ENCODE results near the gene NRP2.

- TF ChIP-seq JUN (IDR thresholded peaks at IDR 0.05) (no peak), SMC3 (IDR thresholded peaks at IDR 0.05) (no peak), RAD21 (conservative IDR thresholded peaks at IDR 0.05 in 1 of 2, IDR thresholded peaks at IDR 0.05 in 1 of 2) (no peak), CHD2 (IDR thresholded peaks at IDR 0.05; ENCODE audit: low read length, partially characterized antibody) (no peak), KDM5A (IDR thresholded peaks at IDR 0.05) (no peak), CBX2 (IDR thresholded peaks at IDR 0.05; ENCODE audit: borderline replicate concordance, low read depth) (no peak), POLR2A (IDR thresholded peaks at IDR 0.05; ENCODE audit: low read length) (no peak)
- TF ChIP-seq, protein P1, sequence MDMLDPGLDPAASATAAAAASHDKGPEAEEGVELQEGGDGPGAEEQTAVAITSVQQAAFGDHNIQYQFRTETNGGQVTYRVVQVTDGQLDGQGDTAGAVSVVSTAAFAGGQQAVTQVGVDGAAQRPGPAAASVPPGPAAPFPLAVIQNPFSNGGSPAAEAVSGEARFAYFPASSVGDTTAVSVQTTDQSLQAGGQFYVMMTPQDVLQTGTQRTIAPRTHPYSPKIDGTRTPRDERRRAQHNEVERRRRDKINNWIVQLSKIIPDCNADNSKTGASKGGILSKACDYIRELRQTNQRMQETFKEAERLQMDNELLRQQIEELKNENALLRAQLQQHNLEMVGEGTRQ (IDR thresholded peaks at IDR 0.05), result no peak
- TF ChIP-seq, protein P2, sequence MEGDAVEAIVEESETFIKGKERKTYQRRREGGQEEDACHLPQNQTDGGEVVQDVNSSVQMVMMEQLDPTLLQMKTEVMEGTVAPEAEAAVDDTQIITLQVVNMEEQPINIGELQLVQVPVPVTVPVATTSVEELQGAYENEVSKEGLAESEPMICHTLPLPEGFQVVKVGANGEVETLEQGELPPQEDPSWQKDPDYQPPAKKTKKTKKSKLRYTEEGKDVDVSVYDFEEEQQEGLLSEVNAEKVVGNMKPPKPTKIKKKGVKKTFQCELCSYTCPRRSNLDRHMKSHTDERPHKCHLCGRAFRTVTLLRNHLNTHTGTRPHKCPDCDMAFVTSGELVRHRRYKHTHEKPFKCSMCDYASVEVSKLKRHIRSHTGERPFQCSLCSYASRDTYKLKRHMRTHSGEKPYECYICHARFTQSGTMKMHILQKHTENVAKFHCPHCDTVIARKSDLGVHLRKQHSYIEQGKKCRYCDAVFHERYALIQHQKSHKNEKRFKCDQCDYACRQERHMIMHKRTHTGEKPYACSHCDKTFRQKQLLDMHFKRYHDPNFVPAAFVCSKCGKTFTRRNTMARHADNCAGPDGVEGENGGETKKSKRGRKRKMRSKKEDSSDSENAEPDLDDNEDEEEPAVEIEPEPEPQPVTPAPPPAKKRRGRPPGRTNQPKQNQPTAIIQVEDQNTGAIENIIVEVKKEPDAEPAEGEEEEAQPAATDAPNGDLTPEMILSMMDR (IDR thresholded peaks at IDR 0.05), result no peak
Measured at GRCh38 chr2:205769495-205769850, 87.2 kb downstream of the NRP2 start.

Data from A549 (cell line).